ENCODE measurements around the gene ZNF443.

ZNF443 gene

GRCh38 chr19:12380444-12380737 lies 60.4 kb downstream of the ZNF443 start:
- no peak for DNase-seq (ENCODE audit: low spot score)
- TF ChIP-seq CTCF (IDR thresholded peaks at IDR 0.05; ENCODE audit: extremely low read depth, missing control alignments), result no peak

GRCh38 chr19:12379732-12380443 lies 60.9 kb downstream of the ZNF443 start:
- no peak for DNase-seq (ENCODE audit: low spot score)
- no peak for TF ChIP-seq CTCF (IDR thresholded peaks at IDR 0.05; ENCODE audit: extremely low read depth, missing control alignments)
